Gastrocnemius medialis (tissue), 4 donors: Measurements from ENCODE around the gene ARHGEF19. TPM values are rescaled to one million over a fixed set of nuclear protein-coding genes. Genes with fewer than 3 reads are reported as not detected.
"Not testable (repeated sequence)": the region's sequence is repeated elsewhere in the genome, so short reads cannot be mapped to it uniquely, and the experiment has no call there.

Experiments used
- ATAC-seq, 2 donors: fragments of 150-250 bp; one replicate each; pipeline ENCODE4 v1.9.1; 2016
- DNase-seq, 2 donors: peaks; one replicate each; pipeline ENCODE4 v3.0.0-alpha.2; 2019
- H3K27ac ChIP-seq, 4 donors: fragments of 200-600 bp; sonication (generic); 1 replicate in 1 of 4; 2 replicates in 3 of 4; pipeline ENCODE4 v1.5.1; 2016 to 2018; ENCODE audit warnings: mild to moderate bottlenecking in 2 of 4, moderate library complexity in 1 of 4
- H3K27me3 ChIP-seq, 3 donors: fragments of 200-600 bp; sonication (generic) in 2 of 3; 1 replicate in 1 of 3; 2 replicates in 2 of 3; pipeline versions ENCODE4 v1.5.1 to v1.6.0; 2016 to 2019; ENCODE audit warnings: mild to moderate bottlenecking in 1 of 3, moderate library complexity in 1 of 3
- H3K36me3 ChIP-seq, 2 donors: fragments of 200-600 bp; sonication (generic) in 1 of 2; one replicate each; pipeline ENCODE4 v1.5.1; 2017 to 2018
- H3K4me1 ChIP-seq, 2 donors: fragments of 200-600 bp; sonication (generic) in 1 of 2; one replicate each; pipeline ENCODE4 v1.5.1; 2016 to 2017; ENCODE audit warnings: mild to moderate bottlenecking in 2 of 2
- H3K4me3 ChIP-seq, 4 donors: fragments of 200-600 bp; sonication (generic) in 3 of 4; 1 replicate in 1 of 4; 2 replicates in 3 of 4; pipeline ENCODE4 v1.5.1; 2016 to 2019; ENCODE audit warnings: mild to moderate bottlenecking in 2 of 4
- H3K9me3 ChIP-seq, 3 donors: fragments of 200-600 bp; sonication (generic) in 2 of 3; 1 replicate in 1 of 3; 2 replicates in 2 of 3; pipeline ENCODE4 v1.5.1; 2016 to 2019
- CTCF ChIP-seq, 5 experiments: fragments of 450-650 bp in 3 of 5; fragments of 200-600 bp in 2 of 5; sonication (generic) in 2 of 5; IDR thresholded peaks in 4 of 5; conservative IDR thresholded peaks in 1 of 5; 1 replicate in 4 of 5; 2 replicates in 1 of 5; pipeline ENCODE4 v1.5.1; 2016 to 2019; ENCODE audit warnings: antibody characterized with exemption in 5 of 5, mild to moderate bottlenecking in 3 of 5, moderate library complexity in 3 of 5
- POLR2A ChIP-seq, 2 donors: fragments of 450-650 bp; IDR thresholded peaks; one replicate each; pipeline ENCODE4 v1.6.1; 2017; ENCODE audit warnings: antibody characterized with exemption in 2 of 2, mild to moderate bottlenecking in 2 of 2, moderate library complexity in 2 of 2
- in situ Hi-C, 4 donors: fragments of 200-750 bp; cut with MboI; loops; one replicate each; pipeline versions ENCODE4 v1.15.0 to v1.8.0; 2017; ENCODE audit warnings: low sequenced_read_pairs in 4 of 4
- intact Hi-C: fragments of 100-400 bp; cut with DNase I; formaldehyde crosslinking; loops from one replicate; pipeline ENCODE4 v1.15.1; 2023; ENCODE audit warnings: low total_unique reads
- total RNA-seq, 4 donors: library from RNA; depleted of rRNA; stranded (reverse); fragments of >200 nt; gene quantifications; one replicate each; pipeline versions ENCODE4 v1.1.0 to v1.2.3, GENCODE V29; 2016

The ARHGEF19 gene
- total RNA-seq, 4 donors from 2014 or later = 0.68 to 3.0 (median 2.3) TPM

- Histone ChIP-seq H3K4me3 (no peak overlapping the region), H3K36me3 (peaks cover 0 to 26% of the 10 kb centered on the region in 2 donors), H3K9me3 (no peaks in the 10 kb centered on the region), H3K4me1 (peaks cover 40 to 50% of the 10 kb centered on the region in 2 donors), H3K27ac (peak overlapping the region; percentile 84 to 91 (median 88)), H3K27me3 (no peaks in the 10 kb centered on the region)
- ATAC-seq (peak; percentile 72 to 85), DNase-seq (peak; percentile 89 to 91)
- intact Hi-C loops (no loop called here), in situ Hi-C loops (loop anchor here in 1 of 4 donors (25.0 kb wide), 1 partner anchor 113 kb away; the partner anchor contains the start of genes FBXO42 and SZRD1)
- TF ChIP-seq POLR2A (IDR thresholded peaks at IDR 0.05) = peak in 1 of 2 donors; percentile 32
- TF ChIP-seq CTCF (IDR thresholded peaks at IDR 0.05 in 4 of 5, conservative IDR thresholded peaks at IDR 0.05 in 1 of 5) = no peak
Observed at GRCh38 chr1:16248603-16249516, 36.4 kb upstream of the ARHGEF19 start.

GRCh38 chr1:16248007-16248436 is 35.6 kb upstream of the ARHGEF19 start:
- no peaks in the 10 kb centered on the region for H3K9me3 ChIP-seq
- no peak for TF ChIP-seq CTCF (IDR thresholded peaks at IDR 0.05 in 4 of 5, conservative IDR thresholded peaks at IDR 0.05 in 1 of 5)
- TF ChIP-seq POLR2A (IDR thresholded peaks at IDR 0.05) = no peak
- intact Hi-C loops = no loop called here
- peaks cover 41 to 50% of the 10 kb centered on the region in 2 donors for H3K4me1 ChIP-seq
- H3K36me3 ChIP-seq = peaks cover 0 to 22% of the 10 kb centered on the region in 2 donors
- DNase-seq (peak in 1 of 2 donors; percentile 18), ATAC-seq (no peak)
- peak overlapping the region in 1 of 4 donors; percentile 2 for H3K4me3 ChIP-seq
- H3K27me3 ChIP-seq = no peaks in the 10 kb centered on the region
- H3K27ac ChIP-seq = peak overlapping the region; percentile 84 to 91 (median 88)
- in situ Hi-C loops = loop anchor here in 1 of 4 donors (25.0 kb wide), 1 partner anchor 114 kb away; the partner anchor contains the start of genes FBXO42 and SZRD1

DNA sequence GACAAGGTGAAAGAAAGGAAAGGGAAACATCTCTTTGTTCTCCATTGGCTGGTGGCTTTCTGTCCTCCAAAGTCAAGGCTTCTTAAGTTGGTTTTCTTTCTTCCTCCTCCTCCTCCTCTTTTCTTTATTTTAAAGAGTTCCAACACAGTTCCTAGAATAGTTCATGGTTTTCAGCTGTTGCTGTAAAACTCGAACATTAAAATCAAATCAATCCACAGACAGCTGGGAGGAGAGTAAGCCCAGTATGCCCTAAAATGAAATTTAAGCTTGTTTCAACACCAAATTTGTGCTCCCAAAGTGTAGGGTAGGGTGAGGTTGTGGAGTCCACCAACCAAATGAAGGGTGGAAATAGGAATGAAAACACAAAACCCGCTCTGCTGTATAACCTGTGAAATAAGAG is 35.0 kb upstream of the ARHGEF19 start:
- ATAC-seq (no peak), DNase-seq (no peak)
- Histone ChIP-seq H3K4me1 (peaks cover 41 to 50% of the 10 kb centered on the region in 2 donors), H3K36me3 (peaks cover 0 to 22% of the 10 kb centered on the region in 2 donors), H3K9me3 (no peaks in the 10 kb centered on the region), H3K4me3 (no peak overlapping the region), H3K27ac (peak overlapping the region; percentile 84 to 91 (median 88)), H3K27me3 (no peaks in the 10 kb centered on the region)
- TF ChIP-seq CTCF (IDR thresholded peaks at IDR 0.05 in 4 of 5, conservative IDR thresholded peaks at IDR 0.05 in 1 of 5) (no peak), POLR2A (IDR thresholded peaks at IDR 0.05) (no peak)
- in situ Hi-C loops = loop anchor here in 1 of 4 donors (25.0 kb wide), 1 partner anchor 115 kb away; the partner anchor contains the start of genes FBXO42 and SZRD1
- intact Hi-C loops = no loop called here

GRCh38 chr1:16246961-16247360 is 34.5 kb upstream of the ARHGEF19 start:
- Histone ChIP-seq H3K9me3 (no peaks in the 10 kb centered on the region), H3K27me3 (no peaks in the 10 kb centered on the region), H3K4me3 (no peak overlapping the region), H3K4me1 (peaks cover 41 to 50% of the 10 kb centered on the region in 2 donors), H3K27ac (peak overlapping the region; percentile 84 to 91 (median 88)), H3K36me3 (peaks cover 0 to 22% of the 10 kb centered on the region in 2 donors)
- no peak for TF ChIP-seq CTCF (IDR thresholded peaks at IDR 0.05 in 4 of 5, conservative IDR thresholded peaks at IDR 0.05 in 1 of 5)
- TF ChIP-seq POLR2A (IDR thresholded peaks at IDR 0.05) = no peak
- in situ Hi-C loops = loop anchor here in 1 of 4 donors (25.0 kb wide), 1 partner anchor 115 kb away; the partner anchor contains the start of genes FBXO42 and SZRD1
- ATAC-seq (no peak), DNase-seq (peak in 1 of 2 donors; percentile 10)
- intact Hi-C loops = no loop called here

DNA sequence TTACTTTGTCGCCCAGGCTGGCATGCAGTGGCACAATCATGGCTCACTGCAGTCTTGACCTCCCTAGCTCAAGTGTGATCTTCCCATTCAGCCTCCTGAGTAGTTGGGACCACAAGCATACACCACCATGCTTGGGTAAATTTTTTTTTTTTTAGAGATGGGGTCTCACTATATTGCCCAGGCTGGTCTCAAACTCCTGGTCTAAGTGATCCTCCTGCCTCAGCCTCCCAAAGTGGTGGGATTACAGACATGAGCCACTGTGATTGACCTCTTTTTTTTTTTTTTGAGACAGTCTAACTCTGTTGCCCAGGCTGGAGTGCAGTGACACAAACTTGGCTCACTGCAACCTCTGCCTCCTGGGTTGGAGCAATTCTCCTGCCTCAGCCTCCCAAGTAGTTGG is 33.8 kb upstream of the ARHGEF19 start:
- in situ Hi-C loops = loop anchor here in 1 of 4 donors (25.0 kb wide), 1 partner anchor 116 kb away; the partner anchor contains the start of genes FBXO42 and SZRD1
- peaks cover 41 to 48% of the 10 kb centered on the region in 2 donors for H3K4me1 ChIP-seq

More for the DNA sequence above, 33.8 kb upstream of the ARHGEF19 start:
- DNase-seq = peak in 1 of 2 donors; percentile 6
- ATAC-seq, H3K4me3 ChIP-seq, H3K27me3 ChIP-seq, intact Hi-C loops, H3K9me3 ChIP-seq: not testable (repeated sequence)
- Histone ChIP-seq H3K27ac (peak overlapping the region; percentile 84 to 91 (median 88)), H3K36me3 (peaks cover 0 to 17% of the 10 kb centered on the region in 2 donors)
